D721Med (cell line): Measurements from ENCODE around the gene LIN52.

Experiments
- DNase-seq: peaks from one replicate; pipeline ENCODE4 v3.0.0; 2011; ENCODE audit warnings: low spot score; ENCODE audit not compliant: insufficient read length
- FAIRE-seq: peaks from 2 replicates; lab custom pipeline; 2011; peaks lifted over from hg19 to GRCh38; lab: Jason Lieb, UNC
- TF ChIP-seq, protein P1 (sequence below): IDR thresholded peaks from 2 replicates; pipeline ENCODE4 v1.5.1; 2012; ENCODE audit warnings: mild to moderate bottlenecking, control low read depth; ENCODE audit not compliant: insufficient read depth; ENCODE audit errors: missing control alignments

LIN52 gene

DNA sequence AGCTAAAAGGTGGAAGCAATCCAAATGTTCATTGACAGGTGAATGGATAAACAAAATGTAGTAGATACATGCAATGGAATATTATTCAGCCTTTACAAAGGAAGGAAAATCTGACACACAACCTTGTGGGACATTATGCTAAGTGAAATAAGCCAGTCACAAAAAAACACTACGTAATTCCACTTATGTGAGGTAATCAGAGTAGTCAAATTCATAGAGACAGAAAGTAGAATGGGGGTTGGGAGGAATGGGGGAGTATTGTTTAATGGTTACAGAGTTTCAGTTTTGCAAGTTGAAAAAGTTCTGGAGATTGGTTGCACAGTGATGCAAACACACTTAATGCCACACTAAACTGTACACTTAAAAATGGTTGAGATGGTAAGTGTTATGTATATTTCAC, 62.8 kb downstream of the LIN52 start:
- FAIRE-seq, result no peak
- DNase-seq, result no peak

GRCh38 chr14:74148705-74149104, 63.9 kb downstream of the LIN52 start:
- FAIRE-seq, result no peak
- DNase-seq, result no peak
- TF ChIP-seq, protein P1, sequence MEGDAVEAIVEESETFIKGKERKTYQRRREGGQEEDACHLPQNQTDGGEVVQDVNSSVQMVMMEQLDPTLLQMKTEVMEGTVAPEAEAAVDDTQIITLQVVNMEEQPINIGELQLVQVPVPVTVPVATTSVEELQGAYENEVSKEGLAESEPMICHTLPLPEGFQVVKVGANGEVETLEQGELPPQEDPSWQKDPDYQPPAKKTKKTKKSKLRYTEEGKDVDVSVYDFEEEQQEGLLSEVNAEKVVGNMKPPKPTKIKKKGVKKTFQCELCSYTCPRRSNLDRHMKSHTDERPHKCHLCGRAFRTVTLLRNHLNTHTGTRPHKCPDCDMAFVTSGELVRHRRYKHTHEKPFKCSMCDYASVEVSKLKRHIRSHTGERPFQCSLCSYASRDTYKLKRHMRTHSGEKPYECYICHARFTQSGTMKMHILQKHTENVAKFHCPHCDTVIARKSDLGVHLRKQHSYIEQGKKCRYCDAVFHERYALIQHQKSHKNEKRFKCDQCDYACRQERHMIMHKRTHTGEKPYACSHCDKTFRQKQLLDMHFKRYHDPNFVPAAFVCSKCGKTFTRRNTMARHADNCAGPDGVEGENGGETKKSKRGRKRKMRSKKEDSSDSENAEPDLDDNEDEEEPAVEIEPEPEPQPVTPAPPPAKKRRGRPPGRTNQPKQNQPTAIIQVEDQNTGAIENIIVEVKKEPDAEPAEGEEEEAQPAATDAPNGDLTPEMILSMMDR, result no peak

More for the DNA sequence above, 62.8 kb downstream of the LIN52 start:
- TF ChIP-seq, protein P1, result no peak

DNA sequence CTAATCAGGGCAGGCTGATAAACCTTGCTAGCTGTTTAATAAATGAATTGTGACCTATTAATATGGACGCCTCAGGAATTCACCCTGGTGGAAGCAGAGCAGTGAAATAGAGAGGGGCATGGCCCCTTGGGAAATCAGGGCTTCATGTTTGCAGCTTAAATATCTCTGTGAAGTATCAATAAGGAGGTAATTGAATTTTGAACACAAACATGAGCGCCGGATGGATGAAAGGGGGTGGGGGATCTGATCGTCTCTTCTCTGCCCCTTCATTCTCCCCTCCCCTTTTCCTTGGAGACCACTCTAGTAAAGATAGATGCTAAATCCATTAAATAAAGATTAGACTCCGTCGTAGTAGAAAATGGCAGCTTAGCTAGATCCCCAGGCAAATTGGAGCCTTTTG, 70.5 kb downstream of the LIN52 start:
- TF ChIP-seq, protein P1, result no peak
- no peak for FAIRE-seq
- DNase-seq, result no peak

- DNase-seq (no peak), FAIRE-seq (no peak)
- TF ChIP-seq, protein P1, result no peak
Observed at GRCh38 chr14:74155749-74156148, 71.0 kb downstream of the LIN52 start.

DNA sequence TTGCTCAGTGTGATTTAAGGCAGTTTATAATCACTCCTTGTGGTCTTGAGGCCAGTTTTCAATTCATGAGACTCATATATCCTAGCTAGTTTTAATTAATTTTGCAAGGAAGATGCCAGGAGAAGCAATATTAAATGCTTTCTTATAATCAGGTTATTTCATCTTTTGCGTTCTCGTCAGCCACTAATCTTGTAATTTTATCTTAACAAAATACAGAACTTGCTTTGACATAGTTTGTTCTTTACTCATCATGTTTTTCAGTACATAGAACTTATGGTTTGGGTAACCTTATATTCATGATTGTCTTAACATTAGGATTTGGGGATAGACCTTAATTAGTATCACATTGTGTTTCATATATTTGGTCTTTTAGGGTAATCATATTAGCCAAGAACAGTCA, 76.0 kb downstream of the LIN52 start:
- DNase-seq (no peak), FAIRE-seq (no peak)
- TF ChIP-seq, protein P1, result no peak

- FAIRE-seq, result no peak
- TF ChIP-seq, protein P1, result no peak
- DNase-seq, result no peak
Observed at GRCh38 chr14:74161526-74162158, 76.9 kb downstream of the LIN52 start.

- FAIRE-seq (no peak), DNase-seq (no peak)
- TF ChIP-seq, protein P1, result no peak
Observed at GRCh38 chr14:74169906-74170305, 85.2 kb downstream of the LIN52 start.
